MCF 10A (cell line): ENCODE measurements around the gene DSC2. TPM values are rescaled to one million over a fixed set of nuclear protein-coding genes. Genes with fewer than 3 reads are reported as not detected.

Experiments used
- BruUV-seq: library from RNA; stranded (reverse); fragments of 400-500 nt; replicated peaks from 2 replicates; lab custom pipeline; 2021; lab: Mats Ljungman, UMichigan
- CTCF ChIA-PET: fragments of 300-600 bp; sonication (Branson Sonifier 250); formaldehyde crosslinking; extraction: SDS; loops from one replicate; lab custom pipeline; 2021; ENCODE audit warnings: antibody characterized with exemption, inconsistent platforms; lab: Yijun Ruan, JAX
- POLR2A ChIA-PET: fragments of 300-600, 350-650 bp; sonication (Branson Sonifier 250); formaldehyde crosslinking; extraction: SDS; loops from one replicate; lab custom pipeline; 2020; ENCODE audit warnings: antibody characterized with exemption, inconsistent platforms; lab: Yijun Ruan, JAX
- DNase-seq: peaks from one replicate; pipeline ENCODE4 v3.0.0-alpha.2; 2018; ENCODE audit not compliant: unreplicated experiment
- H3K27ac Mint-ChIP-seq: one replicate; pipeline ENCODE4 v1.8.0; 2022; ENCODE audit warnings: mild to moderate bottlenecking, low read depth, mixed read lengths; ENCODE audit not compliant: unreplicated experiment
- H3K27me3 Mint-ChIP-seq: one replicate; pipeline ENCODE4 v1.8.0; 2022; ENCODE audit warnings: mixed read lengths; ENCODE audit not compliant: insufficient read depth, unreplicated experiment
- H3K36me3 Mint-ChIP-seq: one replicate; pipeline ENCODE4 v1.8.0; 2022; ENCODE audit warnings: mild to moderate bottlenecking, moderate library complexity, mixed read lengths; ENCODE audit not compliant: insufficient read depth, unreplicated experiment
- H3K4me1 Mint-ChIP-seq: one replicate; pipeline ENCODE4 v1.8.0; 2022; ENCODE audit warnings: mixed read lengths; ENCODE audit not compliant: insufficient read depth, unreplicated experiment
- H3K4me3 Mint-ChIP-seq: one replicate; pipeline ENCODE4 v1.8.0; 2022; ENCODE audit warnings: mild to moderate bottlenecking, moderate library complexity, mixed read lengths; ENCODE audit not compliant: unreplicated experiment
- H3K9me3 Mint-ChIP-seq: one replicate; pipeline ENCODE4 v1.8.0; 2022; ENCODE audit warnings: mixed read lengths; ENCODE audit not compliant: unreplicated experiment
- CTCF ChIP-seq: fragments of 200-600 bp; IDR thresholded peaks from one replicate; pipeline ENCODE4 v1.8.0; 2022; ENCODE audit warnings: antibody characterized with exemption, mild to moderate bottlenecking; ENCODE audit not compliant: unreplicated experiment
- intact Hi-C: fragments of 100-400 bp; cut with micrococcal nuclease; formaldehyde crosslinking; loops from 2 replicates; pipeline ENCODE4 v1.14.1; 2022
- total RNA-seq: library from RNA; stranded (reverse); gene quantifications from 2 replicates; pipeline ENCODE4 v1.2.3, GENCODE V29; 2022

The DSC2 gene
- total RNA-seq, 1 experiment from 2014 or later: 11.3 TPM

GRCh38 chr18:31042084-31042405, 60.2 kb downstream of the DSC2 start:
- intact Hi-C loops: loop anchor here (1.0 to 5.0 kb wide), 3 partner anchors 59 to 405 kb away; partner anchors contain the start of gene DSG3
- Mint-ChIP-seq H3K4me3 (peak overlapping the region; percentile 97), H3K4me1 (peaks cover 43% of the 10 kb centered on the region), H3K27me3 (no peaks in the 10 kb centered on the region), H3K9me3 (no peaks in the 10 kb centered on the region), H3K27ac (peak overlapping the region; percentile 98), H3K36me3 (peaks cover 6% of the 10 kb centered on the region)
- DNase-seq: no peak
- BruUV-seq: TSS peak; percentile 29
- CTCF ChIA-PET: interaction anchor here (0.6 to 2.3 kb wide), 7 partner anchors 12 to 458 kb away, joined by 3 to 6 read pairs (median 3); no protein-coding TSS in a partner anchor
- no peak for TF ChIP-seq CTCF
- POLR2A ChIA-PET: interaction anchor here (0.6 to 9.0 kb wide), 48 partner anchors 10 to 1885 kb away, joined by 3 to 221 read pairs (median 6); partner anchors contain the start of genes DSC2, DSG3 and TRAPPC8

- ChIA-PET CTCF (interaction anchor here (0.6 to 2.3 kb wide), 8 partner anchors 12 to 459 kb away, joined by 3 to 6 read pairs (median 3); no protein-coding TSS in a partner anchor), POLR2A (interaction anchor here (0.6 to 9.0 kb wide), 64 partner anchors 9 to 1885 kb away, joined by 3 to 221 read pairs (median 5); partner anchors contain the start of genes DSC1, DSC2, DSG3 and TRAPPC8)
- Mint-ChIP-seq H3K4me3 (peak overlapping the region; percentile 97), H3K36me3 (peaks cover 5% of the 10 kb centered on the region), H3K4me1 (peaks cover 37% of the 10 kb centered on the region), H3K27me3 (no peaks in the 10 kb centered on the region), H3K9me3 (no peaks in the 10 kb centered on the region), H3K27ac (peak overlapping the region; percentile 98)
- BruUV-seq: no TSS peak
- intact Hi-C loops: loop anchor here (1.0 to 5.0 kb wide), 4 partner anchors 31 to 406 kb away; partner anchors contain the start of gene DSG3
- DNase-seq: peak; percentile 70
- no peak for TF ChIP-seq CTCF
Measured at GRCh38 chr18:31041271-31042083, 60.7 kb downstream of the DSC2 start.

- peak; percentile 73 for DNase-seq
- Mint-ChIP-seq H3K27ac (peak overlapping the region; percentile 98), H3K36me3 (no peaks in the 10 kb centered on the region), H3K4me1 (peaks cover 39% of the 10 kb centered on the region), H3K4me3 (peak overlapping the region; percentile 97), H3K9me3 (no peaks in the 10 kb centered on the region), H3K27me3 (no peaks in the 10 kb centered on the region)
- BruUV-seq: no TSS peak
- ChIA-PET CTCF (interaction anchor here (1.2 to 2.3 kb wide), 4 partner anchors 28 to 460 kb away, joined by 3 to 6 read pairs (median 4); no protein-coding TSS in a partner anchor), POLR2A (interaction anchor here (0.6 to 9.0 kb wide), 48 partner anchors 8 to 1876 kb away, joined by 3 to 221 read pairs (median 5); partner anchors contain the start of genes DSC1, DSC2, DSG3 and TRAPPC8)
- intact Hi-C loops: loop anchor here (2.0 to 5.0 kb wide), 2 partner anchors 30 to 407 kb away; partner anchors contain the start of gene DSG3
- no peak for TF ChIP-seq CTCF
Measured at GRCh38 chr18:31040686-31041270, 61.4 kb downstream of the DSC2 start.
